CD1c-positive myeloid dendritic cell (primary cell): ENCODE results near the gene KRT16.
"Not testable (repeated sequence)": the region's sequence is repeated elsewhere in the genome, so short reads cannot be mapped to it uniquely, and the experiment has no call there.

Source experiments
- DNase-seq: peaks from one replicate; pipeline ENCODE4 v3.0.0-alpha.2; 2016; ENCODE audit errors: extremely low spot score

The KRT16 gene

GRCh38 chr17:41647940-41648410 lies 35.4 kb upstream of the KRT16 start:
- DNase-seq: peak; percentile 89

GRCh38 chr17:41647038-41647813 lies 34.7 kb upstream of the KRT16 start:
- DNase-seq: no peak

GRCh38 chr17:41642252-41643156 lies 29.9 kb upstream of the KRT16 start:
- DNase-seq: no peak

- not testable (repeated sequence) for DNase-seq
Observed at GRCh38 chr17:41640596-41640995, 28.0 kb upstream of the KRT16 start.

GRCh38 chr17:41639492-41640473 lies 27.2 kb upstream of the KRT16 start:
- no peak for DNase-seq

GRCh38 chr17:41638941-41639340 lies 26.4 kb upstream of the KRT16 start:
- peak; percentile 39 for DNase-seq

GRCh38 chr17:41638194-41638593 lies 25.6 kb upstream of the KRT16 start:
- no peak for DNase-seq

- no peak for DNase-seq
Observed at GRCh38 chr17:41636652-41637051, 24.1 kb upstream of the KRT16 start.

- no peak for DNase-seq
Observed at GRCh38 chr17:41635121-41636097, 22.8 kb upstream of the KRT16 start.

GRCh38 chr17:41634639-41635038 lies 22.1 kb upstream of the KRT16 start:
- DNase-seq: no peak

GRCh38 chr17:41633556-41634199 lies 21.1 kb upstream of the KRT16 start:
- no peak for DNase-seq

- no peak for DNase-seq
Observed at GRCh38 chr17:41632482-41633105, 20.0 kb upstream of the KRT16 start.

GRCh38 chr17:41631898-41632285 lies 19.3 kb upstream of the KRT16 start:
- no peak for DNase-seq

GRCh38 chr17:41631025-41631897 lies 18.7 kb upstream of the KRT16 start:
- DNase-seq: no peak

- peak; percentile 43 for DNase-seq
Observed at GRCh38 chr17:41629826-41630670, 17.5 kb upstream of the KRT16 start.

- DNase-seq: no peak
Observed at GRCh38 chr17:41629316-41629715, 16.7 kb upstream of the KRT16 start.

- not testable (repeated sequence) for DNase-seq
Observed at GRCh38 chr17:41628621-41629255, 16.2 kb upstream of the KRT16 start.
